HG02885 (cell line): Measurements from ENCODE around the gene ZNF738.

Experiments
- ATAC-seq: cut with Tn5 transposase; IDR thresholded peaks from one replicate; pipeline ENCODE4 v1.9.1; 2021; ENCODE audit warnings: mild to moderate bottlenecking; ENCODE audit not compliant: unreplicated experiment, poor library complexity

The ZNF738 gene

DNA sequence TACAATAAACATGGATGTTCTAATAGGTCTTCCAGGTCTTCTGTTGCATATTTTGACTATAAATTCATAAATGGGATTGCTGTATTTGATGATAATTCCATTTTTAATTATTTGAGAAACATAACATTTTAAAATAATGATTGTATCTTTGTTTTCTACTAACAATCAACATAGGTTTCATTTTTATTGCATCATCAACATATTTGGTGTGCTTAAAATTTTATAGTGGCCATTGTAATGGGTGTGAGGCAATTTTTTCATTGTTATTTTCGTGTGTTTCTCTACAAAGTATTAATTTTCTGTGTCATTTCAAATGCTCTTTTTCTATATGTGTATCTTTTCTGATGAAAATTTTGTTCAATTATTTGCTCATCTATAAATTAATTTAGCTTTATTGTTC, 51.4 kb downstream of the ZNF738 start:
- ATAC-seq: no peak

DNA sequence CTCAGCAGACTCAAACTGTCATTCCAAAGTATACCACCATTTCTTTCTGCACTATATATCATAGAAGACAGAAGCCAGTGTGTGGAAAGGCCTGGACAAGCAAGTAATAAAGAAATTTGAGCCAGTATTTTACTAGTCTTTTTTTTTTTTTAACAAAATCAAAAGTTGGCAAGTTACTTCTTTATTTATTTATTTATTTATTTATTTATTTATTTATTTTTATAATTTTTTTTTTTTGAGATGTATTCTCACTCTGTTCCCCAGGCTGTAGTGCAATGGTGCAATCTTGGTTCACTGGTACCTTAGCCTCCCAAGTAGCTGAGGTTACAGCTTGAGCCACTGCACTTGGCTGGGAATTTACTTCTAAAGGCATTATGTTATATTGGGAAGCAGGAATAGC, 63.4 kb downstream of the ZNF738 start:
- ATAC-seq: no peak

DNA sequence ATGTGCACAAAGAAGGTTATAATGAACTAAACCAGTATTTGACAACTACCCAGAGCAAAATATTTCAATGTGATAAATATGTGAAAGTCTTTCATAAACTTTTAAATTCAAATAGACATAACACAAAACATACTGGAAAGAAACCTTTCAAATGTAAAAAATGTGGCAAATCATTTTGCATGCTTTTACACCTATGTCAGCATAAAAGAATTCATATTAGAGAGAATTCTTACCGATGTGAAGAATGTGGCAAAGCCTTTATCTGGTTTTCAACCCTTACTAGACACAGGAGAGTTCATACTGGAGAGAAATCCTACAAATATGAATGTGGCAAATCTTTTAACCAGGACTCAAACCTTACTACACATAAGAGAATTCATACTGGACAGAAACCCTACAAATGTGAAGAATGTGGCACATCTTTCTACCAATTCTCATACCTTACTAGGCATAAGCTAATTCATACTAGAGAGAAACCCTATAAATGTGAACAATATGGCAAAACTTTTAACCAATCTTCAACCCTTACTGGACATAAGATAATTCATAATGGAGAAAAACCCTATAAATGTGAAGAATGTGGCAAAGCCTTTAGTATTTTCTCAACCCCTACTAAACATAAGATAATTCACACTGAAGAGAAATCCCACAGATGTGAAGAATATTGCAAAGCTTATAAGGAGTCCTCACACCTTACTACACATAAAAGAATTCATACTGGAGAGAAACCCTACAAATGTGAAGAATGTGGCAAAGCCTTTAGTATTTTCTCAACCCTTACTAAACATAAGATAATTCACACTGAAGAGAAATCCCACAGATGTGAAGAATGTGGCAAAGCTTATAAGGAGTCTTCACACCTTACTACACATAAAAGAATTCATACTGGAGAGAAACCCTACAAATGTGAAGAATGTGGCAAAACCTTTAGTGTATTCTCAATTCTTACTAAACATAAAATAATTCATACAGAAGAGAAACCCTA, 64.5 kb downstream of the ZNF738 start:
- ATAC-seq: no peak
